Right lobe of liver (tissue), 6 donors: ENCODE measurements around the gene HSPA5. TPM values are rescaled to one million over a fixed set of nuclear protein-coding genes. Genes with fewer than 3 reads are reported as not detected.
"Not testable (repeated sequence)": the region's sequence is repeated elsewhere in the genome, so short reads cannot be mapped to it uniquely, and the experiment has no call there.

Source experiments
- ATAC-seq, 4 donors: fragments of 200-7000 bp; cut with Tn5 transposase; one replicate each; pipeline ENCODE4 v1.9.1; 2020; ENCODE audit warnings: mild to moderate bottlenecking in 4 of 4, moderate library complexity in 4 of 4
- DNase-seq, 3 donors: peaks; one replicate each; pipeline ENCODE4 v3.0.0-alpha.2; 2020
- H3K27ac ChIP-seq, 3 donors: fragments of 200-600 bp; one replicate each; pipeline ENCODE4 v1.8.0; 2022
- H3K27me3 ChIP-seq, 2 donors: fragments of 200-600 bp; one replicate each; pipeline ENCODE4 v1.8.0; 2022
- H3K36me3 ChIP-seq, 4 donors: fragments of 200-600 bp; sonication (generic) in 1 of 4; one replicate each; pipeline versions ENCODE4 v1.5.1 to v1.8.0; 2017 to 2022; ENCODE audit warnings: control low read depth in 1 of 4
- H3K4me1 ChIP-seq, 4 donors: fragments of 200-600 bp; sonication (generic) in 1 of 4; one replicate each; pipeline versions ENCODE4 v1.5.1 to v1.8.0; 2017 to 2022; ENCODE audit warnings: control low read depth in 1 of 4
- H3K4me3 ChIP-seq, 3 donors: fragments of 200-600 bp; one replicate each; pipeline ENCODE4 v1.8.0; 2022
- H3K9me3 ChIP-seq, 4 donors: fragments of 200-600 bp; sonication (generic) in 1 of 4; one replicate each; pipeline versions ENCODE4 v1.5.1 to v1.8.0; 2017 to 2022; ENCODE audit warnings: control low read depth in 1 of 4
- POLR2A ChIP-seq: fragments of 450-650 bp; IDR thresholded peaks from one replicate; pipeline ENCODE4 v1.6.1; 2017; ENCODE audit warnings: antibody characterized with exemption, mild to moderate bottlenecking
- WGBS: methylation state at CpG from one replicate; pipeline ENCODE4 v1.1.6; 2018; ENCODE audit warnings: low coverage, low lambda C conversion rate; ENCODE audit not compliant: insufficient coverage; ENCODE audit errors: missing lambda C conversion rate; 5-methylcytosine and 5-hydroxymethylcytosine counted together
- intact Hi-C, 2 donors: fragments of 100-400 bp; cut with DNase I; formaldehyde crosslinking; loops; one replicate each; pipeline versions ENCODE4 v1.11.2 to v1.14.1; 2022
- total RNA-seq, 6 experiments: library from RNA; depleted of rRNA in 2 of 6; stranded (reverse); fragments of >200 nt in 2 of 6; fragmentation: NEBNext Ultra II Directional in 3 of 6; extraction: Animal tissue kit (Norgen Biotek cat#: 25700) in 3 of 6; gene quantifications; one replicate each; pipeline versions ENCODE4 v1.1.0 to v1.2.4, GENCODE V29; 2016 to 2023
- TF ChIP-seq, protein P1 (sequence below), 4 donors: fragments of 200-600 bp in 3 of 4; fragments of 450-650 bp in 1 of 4; IDR thresholded peaks; one replicate each; pipeline versions ENCODE4 v1.5.1 to v1.8.0; 2016 to 2022; ENCODE audit warnings: antibody characterized with exemption in 4 of 4, mild to moderate bottlenecking in 2 of 4
- donor health status: DM: no; HTN: yes; CAD: no.
- donor health status: DM: no; HTN: no; CAD: no.
- donor health status: DM: no; HTN: no; CAD: no.
- donor health status: DM: no; HTN: yes; CAD: no.
- donor health status: DM: no; HTN: yes; CAD: no.

The HSPA5 gene
- total RNA-seq, 6 experiments from 2014 or later, result 240 to 359 (median 259) TPM

DNA sequence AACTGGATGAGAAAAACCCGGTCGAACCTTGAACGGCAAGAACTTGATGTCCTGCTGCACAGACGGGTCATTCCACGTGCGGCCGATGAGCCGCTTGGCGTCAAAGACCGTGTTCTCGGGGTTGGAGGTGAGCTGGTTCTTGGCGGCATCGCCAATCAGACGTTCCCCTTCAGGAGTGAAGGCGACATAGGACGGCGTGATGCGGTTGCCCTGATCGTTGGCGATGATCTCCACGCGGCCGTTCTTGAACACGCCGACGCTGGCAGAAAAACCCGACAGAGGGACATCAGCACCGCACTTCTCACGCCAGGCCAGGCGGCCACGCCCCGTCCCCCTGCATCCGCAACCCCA is 519 bp downstream of the HSPA5 start:
- Histone ChIP-seq H3K27me3 (no peaks in the 10 kb centered on the region), H3K9me3 (no peaks in the 10 kb centered on the region), H3K4me1 (peaks cover 0 to 46% (median 13%) of the 10 kb centered on the region in 4 donors), H3K27ac (peak overlapping the region; percentile 87 to 94 (median 89)), H3K36me3 (peaks cover 19 to 47% (median 37%) of the 10 kb centered on the region in 4 donors), H3K4me3 (peak overlapping the region; percentile 87 to 99 (median 95))
- WGBS, result under 1% methylated on average over 27 of the region's 33 CpGs
- ATAC-seq, result peak; percentile 4 to 22 (median 6)
- DNase-seq, result peak in 2 of 3 donors; percentile 54 to 61
- intact Hi-C loops, result no loop called here
- TF ChIP-seq, protein P1, sequence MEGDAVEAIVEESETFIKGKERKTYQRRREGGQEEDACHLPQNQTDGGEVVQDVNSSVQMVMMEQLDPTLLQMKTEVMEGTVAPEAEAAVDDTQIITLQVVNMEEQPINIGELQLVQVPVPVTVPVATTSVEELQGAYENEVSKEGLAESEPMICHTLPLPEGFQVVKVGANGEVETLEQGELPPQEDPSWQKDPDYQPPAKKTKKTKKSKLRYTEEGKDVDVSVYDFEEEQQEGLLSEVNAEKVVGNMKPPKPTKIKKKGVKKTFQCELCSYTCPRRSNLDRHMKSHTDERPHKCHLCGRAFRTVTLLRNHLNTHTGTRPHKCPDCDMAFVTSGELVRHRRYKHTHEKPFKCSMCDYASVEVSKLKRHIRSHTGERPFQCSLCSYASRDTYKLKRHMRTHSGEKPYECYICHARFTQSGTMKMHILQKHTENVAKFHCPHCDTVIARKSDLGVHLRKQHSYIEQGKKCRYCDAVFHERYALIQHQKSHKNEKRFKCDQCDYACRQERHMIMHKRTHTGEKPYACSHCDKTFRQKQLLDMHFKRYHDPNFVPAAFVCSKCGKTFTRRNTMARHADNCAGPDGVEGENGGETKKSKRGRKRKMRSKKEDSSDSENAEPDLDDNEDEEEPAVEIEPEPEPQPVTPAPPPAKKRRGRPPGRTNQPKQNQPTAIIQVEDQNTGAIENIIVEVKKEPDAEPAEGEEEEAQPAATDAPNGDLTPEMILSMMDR (IDR thresholded peaks at IDR 0.05), result no peak
- TF ChIP-seq POLR2A, result no peak

DNA sequence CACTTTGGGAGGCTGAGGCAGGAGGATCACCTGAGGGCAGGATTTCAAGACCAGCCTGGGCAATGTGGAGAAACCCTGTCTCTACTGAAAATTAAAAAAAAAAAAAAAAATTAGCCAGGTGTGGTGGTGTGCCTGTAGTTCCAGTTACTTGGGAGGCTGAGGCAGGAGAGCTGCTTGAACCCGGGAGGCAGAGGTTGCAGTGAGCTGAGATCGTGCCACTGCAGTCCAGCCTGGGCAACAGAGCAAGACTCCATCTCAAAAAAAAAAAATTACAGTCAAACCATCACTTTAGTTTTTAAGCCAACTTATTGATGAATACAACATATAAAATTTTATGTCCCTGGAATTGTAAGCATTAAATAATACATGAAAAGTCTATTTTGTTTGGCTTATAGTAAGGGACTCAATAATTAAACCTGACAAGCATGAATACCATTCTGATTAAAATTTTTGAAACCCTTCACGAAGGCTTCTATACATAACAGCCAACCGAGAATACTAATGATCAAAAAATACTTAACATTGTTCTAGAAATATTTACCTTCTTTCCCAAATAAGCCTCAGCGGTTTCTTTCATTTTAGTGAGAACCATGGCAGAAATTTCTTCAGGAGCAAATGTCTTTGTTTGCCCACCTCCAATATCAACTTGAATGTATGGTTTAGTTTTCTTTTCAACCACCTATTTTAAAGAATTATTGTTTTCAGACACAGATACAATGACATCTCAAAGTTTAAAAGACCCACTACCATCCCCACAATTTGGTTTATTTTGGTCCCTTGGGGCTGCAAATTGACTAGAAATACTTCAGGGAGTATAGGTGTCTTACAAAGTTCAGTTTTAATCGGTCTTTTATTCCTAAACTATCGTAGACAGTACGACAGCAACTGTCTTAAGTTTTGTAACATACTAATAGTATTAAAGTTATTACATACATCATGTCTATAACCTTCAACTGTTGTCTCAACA is 1.2 kb downstream of the HSPA5 start:
- 4% methylated on average over 8 of the region's 8 CpGs for WGBS
- Histone ChIP-seq H3K4me3 (peak overlapping the region; percentile 87 to 99 (median 95)), H3K9me3 (no peaks in the 10 kb centered on the region), H3K27me3 (no peaks in the 10 kb centered on the region), H3K27ac (peak overlapping the region; percentile 87 to 94 (median 89)), H3K4me1 (peaks cover 0 to 50% (median 13%) of the 10 kb centered on the region in 4 donors), H3K36me3 (peaks cover 24 to 55% (median 40%) of the 10 kb centered on the region in 4 donors)
- TF ChIP-seq POLR2A, result no peak
- TF ChIP-seq, protein P1 (IDR thresholded peaks at IDR 0.05), result no peak
- intact Hi-C loops, result no loop called here
- DNase-seq (no peak), ATAC-seq (no peak)

DNA sequence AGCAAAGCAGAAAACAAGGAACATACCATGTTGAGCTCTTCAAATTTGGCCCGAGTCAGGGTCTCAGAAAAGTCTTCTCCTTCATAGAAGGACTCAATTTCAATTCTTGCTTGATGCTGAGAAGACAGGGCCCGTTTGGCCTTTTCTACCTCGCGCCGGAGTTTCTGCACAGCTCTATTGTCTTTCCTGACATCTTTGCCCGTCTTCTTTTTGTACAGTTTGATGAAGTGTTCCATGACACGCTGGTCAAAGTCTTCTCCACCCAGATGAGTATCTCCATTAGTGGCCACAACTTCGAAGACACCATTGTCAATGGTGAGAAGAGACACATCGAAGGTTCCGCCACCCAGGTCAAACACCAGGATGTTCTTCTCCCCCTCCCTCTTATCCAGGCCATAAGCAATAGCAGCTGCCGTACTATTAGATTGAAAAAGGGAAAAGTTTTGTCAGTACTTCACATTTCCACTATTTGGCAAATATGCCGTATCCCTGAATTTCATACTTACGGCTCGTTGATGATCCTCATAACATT is 2.2 kb downstream of the HSPA5 start:
- WGBS, result 38% methylated on average over 13 of the region's 14 CpGs
- Histone ChIP-seq H3K4me3 (peak overlapping the region; percentile 87 to 99 (median 95)), H3K9me3 (no peaks in the 10 kb centered on the region), H3K36me3 (peaks cover 24 to 57% (median 42%) of the 10 kb centered on the region in 4 donors), H3K4me1 (peaks cover 0 to 50% (median 13%) of the 10 kb centered on the region in 4 donors), H3K27ac (no peak overlapping the region), H3K27me3 (no peaks in the 10 kb centered on the region)
- intact Hi-C loops, result no loop called here
- ATAC-seq, result no peak
- TF ChIP-seq, protein P1 (IDR thresholded peaks at IDR 0.05), result no peak
- TF ChIP-seq POLR2A, result no peak
- DNase-seq, result no peak

DNA sequence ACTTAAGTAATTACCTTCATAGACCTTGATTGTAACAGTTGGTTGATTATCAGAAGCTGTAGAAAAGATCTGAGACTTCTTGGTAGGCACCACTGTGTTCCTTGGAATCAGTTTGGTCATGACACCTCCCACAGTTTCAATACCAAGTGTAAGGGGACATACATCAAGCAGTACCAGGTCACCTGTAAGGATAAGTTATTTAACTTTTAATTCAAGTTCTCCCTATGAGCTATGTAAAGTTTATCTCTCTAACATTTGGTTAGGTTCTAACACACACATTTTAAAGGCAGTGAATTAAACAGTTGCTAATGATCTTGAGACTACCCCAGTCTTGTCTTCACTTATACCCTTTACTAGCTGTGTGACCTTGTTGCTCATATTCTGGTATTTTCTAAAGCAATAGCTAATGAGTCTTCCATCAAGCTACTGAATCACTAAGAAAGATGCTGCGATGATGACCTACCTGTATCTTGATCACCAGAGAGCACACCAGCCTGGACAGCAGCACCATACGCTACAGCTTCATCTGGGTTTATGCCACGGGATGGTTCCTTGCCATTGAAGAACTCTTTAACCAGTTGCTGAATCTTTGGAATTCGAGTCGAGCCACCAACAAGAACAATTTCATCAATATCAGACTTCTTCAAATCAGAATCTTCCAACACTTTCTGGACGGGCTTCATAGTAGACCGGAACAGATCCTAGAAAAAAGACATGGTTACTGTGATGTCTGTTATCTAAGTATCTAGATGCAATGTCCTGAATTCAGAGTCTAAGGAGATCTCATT is 2.8 kb downstream of the HSPA5 start:
- H3K27ac ChIP-seq, result peak overlapping the region in 1 of 3 donors; percentile 6
- ATAC-seq, result no peak

DNA sequence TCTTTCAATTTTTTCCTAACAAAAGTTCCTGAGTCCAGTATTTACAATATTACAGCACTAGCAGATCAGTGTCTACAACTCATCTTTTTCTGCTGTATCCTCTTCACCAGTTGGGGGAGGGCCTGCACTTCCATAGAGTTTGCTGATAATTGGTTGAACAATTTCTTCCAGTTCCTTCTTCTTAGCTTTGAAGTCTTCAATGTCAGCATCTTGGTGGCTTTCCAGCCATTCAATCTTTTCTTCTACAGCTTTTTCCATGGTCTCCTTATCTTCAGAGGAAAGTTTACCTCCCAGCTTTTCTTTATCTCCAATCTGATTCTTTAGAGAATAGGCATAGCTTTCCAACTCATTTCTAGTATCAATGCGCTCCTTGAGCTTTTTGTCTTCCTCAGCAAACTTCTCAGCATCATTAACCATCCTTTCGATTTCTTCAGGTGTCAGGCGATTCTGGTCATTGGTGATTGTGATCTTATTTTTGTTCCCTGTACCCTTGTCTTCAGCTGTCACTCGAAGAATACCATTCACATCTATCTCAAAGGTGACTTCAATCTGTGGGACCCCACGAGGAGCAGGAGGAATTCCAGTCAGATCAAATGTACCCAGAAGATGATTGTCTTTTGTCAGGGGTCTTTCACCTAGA is 4.5 kb downstream of the HSPA5 start:
- H3K4me3 ChIP-seq, result peak overlapping the region in 2 of 3 donors; percentile 95 to 99
- H3K9me3 ChIP-seq, H3K27me3 ChIP-seq, ATAC-seq, intact Hi-C loops, DNase-seq, H3K27ac ChIP-seq: not testable (repeated sequence)
- peaks cover 0 to 46% (median 13%) of the 10 kb centered on the region in 4 donors for H3K4me1 ChIP-seq
- H3K36me3 ChIP-seq, result peaks cover 24 to 61% (median 42%) of the 10 kb centered on the region in 4 donors
- WGBS, result 64% methylated on average over 5 of the region's 5 CpGs

More for the DNA sequence above, 2.8 kb downstream of the HSPA5 start:
- DNase-seq, result no peak
- intact Hi-C loops, result no loop called here
- TF ChIP-seq POLR2A, result no peak
- TF ChIP-seq, protein P1 (IDR thresholded peaks at IDR 0.05), result no peak
- Histone ChIP-seq H3K9me3 (no peaks in the 10 kb centered on the region), H3K36me3 (peaks cover 24 to 61% (median 42%) of the 10 kb centered on the region in 4 donors), H3K27me3 (no peaks in the 10 kb centered on the region), H3K4me3 (peak overlapping the region; percentile 87 to 99 (median 95)), H3K4me1 (peaks cover 0 to 50% (median 13%) of the 10 kb centered on the region in 4 donors)
- WGBS, result 59% methylated on average over 7 of the region's 7 CpGs
